HUES6 (cell line): ENCODE data around the gene TBC1D22A.

ENCODE experiments used
- H3K27ac ChIP-seq: 2 replicates; pipeline ENCODE4 v1.7.0; 2013; ENCODE audit warnings: low read depth, mild to moderate bottlenecking, low read length, inconsistent platforms
- H3K27me3 ChIP-seq: 2 replicates; pipeline ENCODE4 v1.6.1; 2013; ENCODE audit warnings: low read length; ENCODE audit not compliant: control insufficient read depth, insufficient read depth
- H3K36me3 ChIP-seq: 2 replicates; pipeline ENCODE4 v1.6.1; 2013; ENCODE audit warnings: low read length; ENCODE audit not compliant: control insufficient read depth, insufficient read depth
- H3K4me1 ChIP-seq: 2 replicates; pipeline ENCODE4 v1.6.1; 2013; ENCODE audit warnings: low read length; ENCODE audit not compliant: control insufficient read depth, insufficient read depth
- H3K4me3 ChIP-seq: 2 replicates; pipeline ENCODE4 v1.5.1; 2013; ENCODE audit warnings: low read depth, low read length
- H3K9ac ChIP-seq: one replicate; pipeline ENCODE4 v1.6.1; 2013; ENCODE audit warnings: mild to moderate bottlenecking, low read length
- H3K9me3 ChIP-seq: 2 replicates; pipeline ENCODE4 v1.6.1; 2013; ENCODE audit warnings: low read depth, low read length; ENCODE audit not compliant: control insufficient read depth, insufficient read depth

The TBC1D22A gene

DNA sequence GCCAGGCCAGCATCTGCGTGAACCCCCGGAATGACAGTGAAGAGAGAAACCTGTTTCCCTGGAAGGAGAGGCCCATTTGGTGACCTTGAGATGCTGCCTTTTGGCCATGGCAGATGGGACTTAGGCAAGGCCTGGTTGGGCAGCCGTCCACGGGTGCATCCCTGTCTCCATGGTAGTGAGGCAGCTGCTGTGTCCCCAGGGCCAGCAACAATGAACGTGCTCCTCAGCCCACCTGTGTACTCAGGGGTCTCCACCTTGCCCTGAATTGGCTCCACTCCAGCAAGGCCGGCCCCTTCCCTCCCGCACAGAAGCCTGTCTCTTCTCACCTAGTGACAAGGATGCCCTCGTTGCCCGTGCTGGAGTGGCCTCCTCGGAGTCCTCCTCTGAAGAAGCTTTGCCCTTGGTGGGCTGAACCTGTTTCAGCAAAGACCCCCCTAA lies 441.1 kb downstream of the TBC1D22A start:
- H3K27ac ChIP-seq, result no peak overlapping the region
- H3K36me3 ChIP-seq, result no peaks in the 10 kb centered on the region
- H3K27me3 ChIP-seq, result no peaks in the 10 kb centered on the region
- peaks cover 80% of the 10 kb centered on the region; the same call in 1 of the 2 replicates for H3K9me3 ChIP-seq
- H3K4me3 ChIP-seq, result no peak overlapping the region
- no peak overlapping the region for H3K9ac ChIP-seq
- H3K4me1 ChIP-seq, result no peaks in the 10 kb centered on the region

DNA sequence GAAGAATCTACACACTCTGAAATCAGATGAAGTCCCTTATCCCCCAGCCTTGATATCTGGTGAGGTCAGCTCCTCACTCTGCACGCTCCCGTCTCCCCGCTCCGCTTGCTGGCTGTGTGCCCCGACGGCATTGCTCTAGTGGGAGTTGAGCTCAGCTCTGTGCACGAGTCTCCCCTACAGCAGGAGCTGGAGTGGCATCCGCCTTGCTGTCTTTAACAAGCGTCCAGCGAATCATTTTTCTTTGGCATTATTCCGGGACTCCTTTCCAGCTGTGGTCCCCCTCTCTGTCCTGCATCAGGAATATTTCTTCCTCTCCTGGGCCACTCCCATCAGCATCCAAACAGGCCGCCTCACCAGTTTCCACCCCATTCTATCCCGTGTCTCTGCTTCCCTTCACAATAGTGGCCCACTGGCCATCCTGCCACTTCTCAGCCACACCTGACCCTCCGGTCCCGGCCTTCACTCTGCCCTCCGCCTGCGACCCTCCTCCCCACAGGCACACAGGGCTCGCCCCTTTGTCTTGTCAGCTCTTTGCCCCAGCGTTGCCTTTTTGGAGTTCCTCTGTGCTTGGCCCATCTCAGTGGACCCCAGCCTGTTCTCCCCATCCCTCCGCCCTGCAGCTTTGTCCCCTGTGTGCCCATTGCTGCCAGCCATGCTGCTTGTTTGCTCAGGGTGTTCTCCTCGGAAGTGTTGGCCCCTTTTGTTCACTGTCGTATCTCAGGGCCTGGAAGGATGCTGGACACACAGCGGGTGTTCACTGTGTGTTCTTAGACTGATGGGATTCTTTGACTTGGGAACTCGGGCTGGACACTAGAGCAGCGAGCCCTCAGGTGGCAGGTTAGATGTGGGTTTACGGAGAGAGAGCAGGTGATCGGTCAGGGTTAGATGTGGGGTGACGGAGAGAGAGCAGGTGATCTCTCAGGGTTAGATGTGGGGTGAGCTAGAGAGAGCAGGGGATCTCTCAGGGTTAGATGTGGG lies 441.8 kb downstream of the TBC1D22A start:
- Histone ChIP-seq H3K27ac (no peak overlapping the region), H3K27me3 (no peaks in the 10 kb centered on the region), H3K9me3 (peaks cover 82% of the 10 kb centered on the region; the same call in 1 of the 2 replicates), H3K36me3 (no peaks in the 10 kb centered on the region), H3K4me3 (no peak overlapping the region), H3K4me1 (no peaks in the 10 kb centered on the region), H3K9ac (no peak overlapping the region)

DNA sequence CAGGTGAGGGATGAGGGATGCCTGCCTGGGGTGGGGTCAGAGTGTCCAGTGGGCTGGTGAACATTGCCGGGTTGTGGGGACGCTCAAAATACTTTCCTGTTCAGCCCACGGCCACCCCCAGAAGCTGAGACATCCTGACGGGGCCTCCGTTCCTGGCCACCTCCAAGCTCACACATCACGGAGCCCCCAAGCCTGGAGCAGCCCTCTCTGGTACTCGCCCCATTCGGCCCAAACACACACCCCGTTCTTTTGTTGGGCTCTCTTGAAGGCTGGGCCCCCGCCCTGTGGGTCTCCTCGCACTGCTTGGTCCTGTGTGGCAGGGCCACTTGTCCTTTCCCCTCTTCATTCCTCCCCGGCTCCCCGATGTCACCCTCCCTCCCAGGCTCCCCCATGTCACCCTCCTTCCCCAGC lies 442.6 kb downstream of the TBC1D22A start:
- Histone ChIP-seq H3K4me3 (no peak overlapping the region), H3K27ac (no peak overlapping the region), H3K9me3 (peaks cover 88% of the 10 kb centered on the region; the same call in 1 of the 2 replicates), H3K36me3 (no peaks in the 10 kb centered on the region), H3K27me3 (no peaks in the 10 kb centered on the region), H3K4me1 (no peaks in the 10 kb centered on the region), H3K9ac (no peak overlapping the region)

DNA sequence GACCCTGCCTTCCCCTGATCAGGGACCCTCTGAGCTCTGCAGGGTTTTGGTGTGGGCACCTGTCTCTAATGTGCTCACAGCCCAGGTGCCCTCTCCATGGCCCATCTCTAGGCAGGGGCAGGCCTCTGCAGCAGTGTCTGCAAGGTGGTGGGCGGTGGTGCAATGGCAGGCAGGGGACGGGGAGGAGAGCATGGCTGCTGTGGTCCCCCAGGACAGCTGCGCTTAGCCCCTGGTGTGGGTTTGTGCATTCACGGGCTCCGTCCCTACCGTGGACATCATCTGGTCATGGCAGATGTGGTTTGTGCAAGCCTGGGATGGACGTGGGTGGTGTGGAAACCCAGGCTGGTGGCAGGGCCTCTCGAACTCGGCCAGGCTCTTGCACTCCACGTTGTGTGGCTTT lies 443.1 kb downstream of the TBC1D22A start:
- Histone ChIP-seq H3K36me3 (no peaks in the 10 kb centered on the region), H3K4me3 (no peak overlapping the region), H3K9ac (no peak overlapping the region), H3K4me1 (no peaks in the 10 kb centered on the region), H3K27ac (no peak overlapping the region), H3K9me3 (peaks cover 87% of the 10 kb centered on the region; the same call in 1 of the 2 replicates), H3K27me3 (no peaks in the 10 kb centered on the region)

DNA sequence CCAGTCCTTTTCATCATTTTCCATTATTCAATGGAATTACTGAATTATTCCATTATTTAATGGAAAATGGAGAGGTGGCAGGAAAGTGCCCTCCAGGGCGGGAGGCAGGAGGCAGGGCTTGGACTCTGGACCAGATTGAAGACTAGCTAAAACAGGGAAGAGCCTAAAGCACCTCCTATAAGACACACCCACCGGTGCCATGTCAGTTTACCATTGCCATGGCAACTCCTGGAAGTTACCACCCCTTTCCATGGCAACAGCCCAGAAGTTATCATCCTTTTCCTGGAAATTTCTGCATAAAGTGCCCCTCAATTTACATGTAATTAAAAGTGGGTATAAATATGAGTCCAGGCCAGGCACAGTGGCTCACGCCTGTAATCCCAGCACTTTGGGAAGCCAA lies 443.7 kb downstream of the TBC1D22A start:
- Histone ChIP-seq H3K36me3 (no peaks in the 10 kb centered on the region), H3K27me3 (no peaks in the 10 kb centered on the region), H3K4me1 (no peaks in the 10 kb centered on the region), H3K9ac (no peak overlapping the region), H3K4me3 (no peak overlapping the region), H3K27ac (no peak overlapping the region), H3K9me3 (peaks cover 87% of the 10 kb centered on the region; the same call in 1 of the 2 replicates)

DNA sequence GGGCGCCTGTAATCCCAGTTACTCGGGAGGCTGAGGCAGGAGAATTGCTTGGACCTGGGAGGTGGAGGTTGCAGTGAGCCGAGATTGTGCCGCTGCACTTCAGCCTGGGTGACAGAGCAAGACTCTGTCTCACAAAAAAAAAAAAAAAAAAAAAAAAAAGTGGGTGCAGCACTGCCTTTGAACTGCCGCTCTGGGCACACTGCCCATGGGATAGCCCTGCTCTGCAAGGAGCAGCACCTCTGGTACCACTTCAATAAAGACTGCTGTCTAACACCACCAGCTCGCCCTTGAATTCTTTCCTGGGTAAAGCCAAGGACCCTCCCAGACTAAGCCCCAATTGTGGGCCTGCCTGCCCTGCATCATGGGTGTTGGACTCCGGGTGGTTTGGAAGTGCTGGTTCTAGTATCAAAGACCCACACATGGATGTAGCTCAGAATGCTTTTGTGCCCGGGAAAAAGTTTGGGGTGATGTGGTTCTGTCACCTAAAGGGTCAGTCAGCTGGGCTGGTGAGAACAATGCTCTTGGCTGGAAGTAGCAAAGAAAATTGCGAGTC lies 444.3 kb downstream of the TBC1D22A start:
- Histone ChIP-seq H3K27ac (no peak overlapping the region), H3K9ac (no peak overlapping the region), H3K4me3 (no peak overlapping the region), H3K27me3 (no peaks in the 10 kb centered on the region), H3K4me1 (no peaks in the 10 kb centered on the region), H3K9me3 (peaks cover 82% of the 10 kb centered on the region; the same call in 1 of the 2 replicates), H3K36me3 (no peaks in the 10 kb centered on the region)

DNA sequence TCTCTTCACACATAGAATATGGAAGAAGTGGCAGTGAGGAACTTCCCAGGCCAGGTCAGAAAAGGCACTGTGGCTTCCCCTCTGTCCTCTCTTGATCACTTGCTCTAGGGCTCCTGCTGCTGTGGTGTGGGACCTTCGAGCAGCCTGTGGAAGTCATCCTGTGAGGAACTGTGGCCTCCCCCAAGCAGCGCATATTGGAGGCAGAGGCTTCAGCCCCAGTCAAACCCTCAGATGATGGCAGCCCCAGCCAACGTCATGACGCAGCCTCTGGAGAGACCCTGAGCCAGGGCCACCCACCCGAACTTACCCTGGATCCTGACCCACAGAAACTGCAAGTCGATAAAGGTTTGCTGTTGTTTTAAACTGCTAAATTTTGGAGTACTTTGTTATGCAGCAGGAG lies 444.9 kb downstream of the TBC1D22A start:
- Histone ChIP-seq H3K4me3 (no peak overlapping the region), H3K27me3 (no peaks in the 10 kb centered on the region), H3K4me1 (no peaks in the 10 kb centered on the region), H3K9me3 (peaks cover 82% of the 10 kb centered on the region; the same call in 1 of the 2 replicates), H3K36me3 (no peaks in the 10 kb centered on the region), H3K27ac (no peak overlapping the region), H3K9ac (no peak overlapping the region)

DNA sequence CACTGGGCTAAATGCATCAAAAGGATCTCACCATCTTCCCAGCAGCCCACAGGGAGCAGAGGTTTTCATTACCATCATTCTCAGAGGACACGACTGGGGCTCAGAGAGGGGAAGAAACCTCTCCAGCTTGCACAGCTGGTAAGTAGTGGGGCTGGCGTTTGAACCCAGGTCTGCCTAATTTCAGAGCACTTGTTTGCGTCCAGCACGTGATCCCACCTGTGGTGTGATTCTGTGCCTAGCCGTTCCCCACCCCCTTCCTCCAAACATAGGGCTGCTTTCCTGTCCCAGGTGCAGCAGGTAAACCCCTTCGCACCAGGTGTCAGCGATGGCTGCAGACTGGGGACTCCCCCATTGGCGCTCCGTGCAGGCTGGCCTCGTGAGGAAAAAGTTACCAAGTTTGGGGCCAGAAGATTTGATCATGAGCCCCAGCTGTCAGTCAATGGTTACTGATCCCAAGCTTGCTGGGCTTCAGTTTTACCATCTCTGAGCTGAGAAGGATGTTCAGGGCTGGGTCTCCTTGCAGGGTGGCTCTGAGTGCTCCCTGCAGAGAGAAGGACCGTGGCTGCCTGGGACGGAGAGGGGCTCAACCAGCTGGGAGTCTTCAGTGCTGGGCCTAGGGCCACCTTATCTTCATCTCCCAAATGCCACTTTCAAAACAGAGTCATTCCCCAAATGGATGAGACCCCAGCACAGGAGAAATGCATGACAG lies 445.6 kb downstream of the TBC1D22A start:
- no peak overlapping the region for H3K27ac ChIP-seq
- no peaks in the 10 kb centered on the region for H3K4me1 ChIP-seq
- H3K27me3 ChIP-seq, result no peaks in the 10 kb centered on the region
- no peak overlapping the region for H3K9ac ChIP-seq
- H3K4me3 ChIP-seq, result no peak overlapping the region
- H3K9me3 ChIP-seq, result peaks cover 83% of the 10 kb centered on the region
- no peaks in the 10 kb centered on the region for H3K36me3 ChIP-seq

DNA sequence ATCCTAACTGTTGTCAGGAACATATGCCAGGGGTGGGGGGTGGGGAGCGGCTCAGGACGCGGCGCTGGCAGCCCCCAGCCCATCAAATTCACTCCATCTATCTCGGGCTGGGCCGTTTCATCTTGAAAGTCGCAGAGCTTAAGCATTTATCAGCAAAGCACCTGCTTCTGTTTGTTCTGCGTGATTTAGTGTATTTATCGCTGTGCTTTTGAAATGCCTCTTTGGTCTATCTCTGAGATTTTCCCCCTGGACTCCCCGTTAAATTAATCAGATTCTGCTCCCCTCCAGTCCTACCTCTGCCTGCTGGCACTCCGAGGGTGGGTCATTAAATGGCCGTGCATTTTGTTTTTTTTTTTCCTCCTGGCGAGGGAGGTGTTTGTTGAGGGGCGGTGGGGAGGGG lies 446.2 kb downstream of the TBC1D22A start:
- no peaks in the 10 kb centered on the region for H3K27me3 ChIP-seq
- H3K36me3 ChIP-seq, result no peaks in the 10 kb centered on the region
- peaks cover 82% of the 10 kb centered on the region for H3K9me3 ChIP-seq
- no peak overlapping the region for H3K9ac ChIP-seq
- H3K4me1 ChIP-seq, result no peaks in the 10 kb centered on the region
- H3K4me3 ChIP-seq, result no peak overlapping the region
- no peak overlapping the region for H3K27ac ChIP-seq

DNA sequence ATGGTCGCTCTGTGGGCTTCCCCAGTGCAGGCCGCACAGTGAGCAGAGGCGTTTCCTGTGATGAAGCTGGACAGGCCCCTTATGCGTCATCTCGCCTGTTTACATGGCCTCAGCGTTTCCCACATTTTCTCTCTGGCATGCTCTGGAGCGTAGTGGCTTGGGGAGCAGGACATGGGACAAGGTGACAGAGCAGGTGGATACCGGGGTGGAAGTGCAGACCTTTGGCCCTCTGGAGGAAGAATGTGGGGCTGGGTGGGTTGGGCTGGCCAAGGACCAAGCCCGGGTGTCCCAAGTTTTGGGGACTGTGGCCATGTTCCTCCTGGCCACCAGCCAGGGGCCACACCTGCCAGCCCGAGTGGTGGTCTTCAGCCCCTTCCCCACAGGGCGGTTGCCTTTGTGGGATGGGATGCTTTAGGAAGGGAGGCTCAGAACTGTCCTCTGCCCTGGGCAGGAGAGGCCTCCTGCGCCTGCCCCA lies 446.6 kb downstream of the TBC1D22A start:
- Histone ChIP-seq H3K27ac (no peak overlapping the region), H3K36me3 (no peaks in the 10 kb centered on the region), H3K4me1 (no peaks in the 10 kb centered on the region), H3K9me3 (peaks cover 82% of the 10 kb centered on the region), H3K27me3 (no peaks in the 10 kb centered on the region), H3K9ac (no peak overlapping the region), H3K4me3 (no peak overlapping the region)
